ENCODE data around the gene EMC9.

DNA sequence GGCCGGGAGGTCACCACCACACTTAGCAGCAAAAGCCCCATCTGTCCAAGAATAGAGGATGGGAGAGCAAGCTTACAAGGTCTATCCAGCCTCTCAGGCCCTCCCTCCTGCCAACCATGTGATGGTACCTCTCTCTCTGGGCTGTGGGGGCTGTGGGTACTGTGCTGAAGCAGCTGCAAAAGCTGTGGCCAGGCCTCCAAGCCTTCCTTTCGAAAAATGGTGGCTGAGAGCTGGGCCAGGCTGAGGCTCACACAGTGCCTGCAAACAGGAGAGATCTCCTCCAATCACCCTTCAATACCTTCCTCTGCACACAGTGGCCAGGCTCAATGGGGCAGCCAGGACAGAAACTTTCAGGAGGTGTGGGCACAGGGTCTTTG, 46.1 kb upstream of the EMC9 start:
- no peak for TF ChIP-seq POLR2A (IDR thresholded peaks at IDR 0.05; ENCODE audit: low read depth)
- TF ChIP-seq, protein P1, sequence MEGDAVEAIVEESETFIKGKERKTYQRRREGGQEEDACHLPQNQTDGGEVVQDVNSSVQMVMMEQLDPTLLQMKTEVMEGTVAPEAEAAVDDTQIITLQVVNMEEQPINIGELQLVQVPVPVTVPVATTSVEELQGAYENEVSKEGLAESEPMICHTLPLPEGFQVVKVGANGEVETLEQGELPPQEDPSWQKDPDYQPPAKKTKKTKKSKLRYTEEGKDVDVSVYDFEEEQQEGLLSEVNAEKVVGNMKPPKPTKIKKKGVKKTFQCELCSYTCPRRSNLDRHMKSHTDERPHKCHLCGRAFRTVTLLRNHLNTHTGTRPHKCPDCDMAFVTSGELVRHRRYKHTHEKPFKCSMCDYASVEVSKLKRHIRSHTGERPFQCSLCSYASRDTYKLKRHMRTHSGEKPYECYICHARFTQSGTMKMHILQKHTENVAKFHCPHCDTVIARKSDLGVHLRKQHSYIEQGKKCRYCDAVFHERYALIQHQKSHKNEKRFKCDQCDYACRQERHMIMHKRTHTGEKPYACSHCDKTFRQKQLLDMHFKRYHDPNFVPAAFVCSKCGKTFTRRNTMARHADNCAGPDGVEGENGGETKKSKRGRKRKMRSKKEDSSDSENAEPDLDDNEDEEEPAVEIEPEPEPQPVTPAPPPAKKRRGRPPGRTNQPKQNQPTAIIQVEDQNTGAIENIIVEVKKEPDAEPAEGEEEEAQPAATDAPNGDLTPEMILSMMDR (IDR thresholded peaks at IDR 0.05) = no peak
- TF ChIP-seq POLR2AphosphoS5 (IDR thresholded peaks at IDR 0.05) = no peak
